Measurements from ENCODE around the gene ENTPD8. TPM values are rescaled to one million over a fixed set of nuclear protein-coding genes. Genes with fewer than 3 reads are reported as not detected.

Gene ENTPD8
- total RNA-seq, 1 experiment from 2014 or later = 0.97 TPM

- H3K4me1 Mint-ChIP-seq (ENCODE audit: low read depth, unreplicated experiment) = no peaks in the 10 kb centered on the region
- H3K27ac Mint-ChIP-seq (ENCODE audit: unreplicated experiment) = no peak overlapping the region
- H3K27me3 Mint-ChIP-seq (ENCODE audit: unreplicated experiment) = peaks cover 26% of the 10 kb centered on the region
- no peak overlapping the region for H3K4me3 Mint-ChIP-seq (ENCODE audit: low read depth, unreplicated experiment)
- no peaks in the 10 kb centered on the region for H3K36me3 Mint-ChIP-seq (ENCODE audit: insufficient read depth, unreplicated experiment)
- CTCF ChIA-PET = no interaction called here
- no TSS peak for BruUV-seq (replicated peaks)
- no peak for DNase-seq
- intact Hi-C loops (cut with micrococcal nuclease; ENCODE audit: unreplicated experiment) = no loop called here
- TF ChIP-seq CTCF (IDR thresholded peaks at IDR 0.05; ENCODE audit: unreplicated experiment) = no peak
- peaks cover 8% of the 10 kb centered on the region for H3K9me3 Mint-ChIP-seq (ENCODE audit: low read depth, unreplicated experiment)
These were observed 35.7 kb upstream of the ENTPD8 start for GRCh38 chr9:137476856-137477255.

GRCh38 chr9:137475666-137476065 is 34.5 kb upstream of the ENTPD8 start:
- H3K4me3 Mint-ChIP-seq (ENCODE audit: low read depth, unreplicated experiment) = no peak overlapping the region
- no peak overlapping the region for H3K27ac Mint-ChIP-seq (ENCODE audit: unreplicated experiment)
- peaks cover 33% of the 10 kb centered on the region for H3K27me3 Mint-ChIP-seq (ENCODE audit: unreplicated experiment)
- BruUV-seq (replicated peaks) = no TSS peak
- no peak for TF ChIP-seq CTCF (IDR thresholded peaks at IDR 0.05; ENCODE audit: unreplicated experiment)
- H3K4me1 Mint-ChIP-seq (ENCODE audit: low read depth, unreplicated experiment) = no peaks in the 10 kb centered on the region
- H3K36me3 Mint-ChIP-seq (ENCODE audit: insufficient read depth, unreplicated experiment) = no peaks in the 10 kb centered on the region
- intact Hi-C loops (cut with micrococcal nuclease; ENCODE audit: unreplicated experiment) = no loop called here
- CTCF ChIA-PET = no interaction called here
- DNase-seq = no peak
- peaks cover 8% of the 10 kb centered on the region for H3K9me3 Mint-ChIP-seq (ENCODE audit: low read depth, unreplicated experiment)

- no peak for TF ChIP-seq CTCF (IDR thresholded peaks at IDR 0.05; ENCODE audit: unreplicated experiment)
- Mint-ChIP-seq H3K36me3 (ENCODE audit: insufficient read depth, unreplicated experiment) (no peaks in the 10 kb centered on the region), H3K4me1 (ENCODE audit: low read depth, unreplicated experiment) (no peaks in the 10 kb centered on the region), H3K27ac (ENCODE audit: unreplicated experiment) (no peak overlapping the region), H3K4me3 (ENCODE audit: low read depth, unreplicated experiment) (no peak overlapping the region), H3K9me3 (ENCODE audit: low read depth, unreplicated experiment) (peaks cover 8% of the 10 kb centered on the region), H3K27me3 (ENCODE audit: unreplicated experiment) (peaks cover 38% of the 10 kb centered on the region)
- CTCF ChIA-PET = no interaction called here
- intact Hi-C loops (cut with micrococcal nuclease; ENCODE audit: unreplicated experiment) = no loop called here
- no peak for DNase-seq
- BruUV-seq (replicated peaks) = no TSS peak
These were observed 33.1 kb upstream of the ENTPD8 start for GRCh38 chr9:137474271-137474670.

- no peak for DNase-seq
- H3K36me3 Mint-ChIP-seq (ENCODE audit: insufficient read depth, unreplicated experiment) = no peaks in the 10 kb centered on the region
- intact Hi-C loops (cut with micrococcal nuclease; ENCODE audit: unreplicated experiment) = no loop called here
These were observed 29.6 kb upstream of the ENTPD8 start for GRCh38 chr9:137470785-137471184.

More at GRCh38 chr9:137470785-137471184, 29.6 kb upstream of the ENTPD8 start:
- H3K4me1 Mint-ChIP-seq (ENCODE audit: low read depth, unreplicated experiment) = no peaks in the 10 kb centered on the region
- CTCF ChIA-PET = no interaction called here
- TF ChIP-seq CTCF (IDR thresholded peaks at IDR 0.05; ENCODE audit: unreplicated experiment) = no peak
- no peak overlapping the region for H3K27ac Mint-ChIP-seq (ENCODE audit: unreplicated experiment)
- peaks cover 35% of the 10 kb centered on the region for H3K27me3 Mint-ChIP-seq (ENCODE audit: unreplicated experiment)
- no peak overlapping the region for H3K4me3 Mint-ChIP-seq (ENCODE audit: low read depth, unreplicated experiment)
- BruUV-seq (replicated peaks) = no TSS peak
- H3K9me3 Mint-ChIP-seq (ENCODE audit: low read depth, unreplicated experiment) = peaks cover 4% of the 10 kb centered on the region
